HFF-Myc (cell line): ENCODE results near the gene THRA.
A peak's percentile ranks its signal among the peaks of the same experiment; 100 is the strongest.

Experiments
- DNase-seq: peaks from one replicate; pipeline ENCODE4 v3.0.0-alpha.2; 2011; ENCODE audit warnings: low read depth; ENCODE audit errors: extremely low read depth
- H3K4me3 ChIP-seq: replicated peaks from 2 replicates; pipeline ENCODE4 v1.5.1; 2011; ENCODE audit warnings: low read depth, mild to moderate bottlenecking, control low read depth, low read length
- TF ChIP-seq, protein P1 (sequence below): IDR thresholded peaks from 2 replicates; pipeline ENCODE4 v1.5.1; 2012; ENCODE audit warnings: mild to moderate bottlenecking, low read depth, low read length, control low read depth; ENCODE audit errors: missing control alignments

Gene THRA

DNA sequence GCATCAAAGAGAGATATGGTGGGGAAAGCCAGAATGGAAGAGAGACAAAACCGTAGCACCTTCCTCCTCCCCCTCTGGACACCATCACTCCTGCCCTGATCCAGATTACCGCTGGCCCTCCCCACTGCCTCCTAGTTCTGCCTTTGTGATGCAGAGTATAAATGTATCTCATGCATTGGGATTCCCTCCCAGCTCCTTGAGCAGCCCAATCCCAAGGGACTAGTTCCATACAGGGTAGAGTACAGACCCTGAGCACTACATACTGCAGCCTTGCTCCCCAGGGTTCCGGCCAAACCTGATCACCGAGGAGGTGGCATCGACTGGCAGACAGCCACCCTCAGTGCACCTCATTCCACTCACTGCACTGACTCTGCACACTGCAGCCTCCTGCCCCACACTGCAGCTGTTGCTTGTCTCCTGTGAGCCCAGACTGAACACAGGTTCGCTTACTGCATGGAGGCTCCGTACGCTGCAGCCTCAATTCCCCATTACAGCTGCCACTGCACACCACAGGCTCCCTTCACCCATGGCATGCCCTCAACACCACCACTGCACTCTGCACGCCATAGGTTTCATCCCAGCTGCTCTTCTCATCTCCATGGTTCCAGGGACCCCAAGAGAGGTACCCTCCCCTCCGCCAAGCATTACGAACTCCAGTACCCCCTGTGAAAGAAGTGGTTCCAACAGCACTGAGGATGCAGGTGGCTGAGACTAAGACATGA is 1.7 kb upstream of the THRA start:
- H3K4me3 ChIP-seq, result no peak overlapping the region
- no peak for DNase-seq
- TF ChIP-seq, protein P1, sequence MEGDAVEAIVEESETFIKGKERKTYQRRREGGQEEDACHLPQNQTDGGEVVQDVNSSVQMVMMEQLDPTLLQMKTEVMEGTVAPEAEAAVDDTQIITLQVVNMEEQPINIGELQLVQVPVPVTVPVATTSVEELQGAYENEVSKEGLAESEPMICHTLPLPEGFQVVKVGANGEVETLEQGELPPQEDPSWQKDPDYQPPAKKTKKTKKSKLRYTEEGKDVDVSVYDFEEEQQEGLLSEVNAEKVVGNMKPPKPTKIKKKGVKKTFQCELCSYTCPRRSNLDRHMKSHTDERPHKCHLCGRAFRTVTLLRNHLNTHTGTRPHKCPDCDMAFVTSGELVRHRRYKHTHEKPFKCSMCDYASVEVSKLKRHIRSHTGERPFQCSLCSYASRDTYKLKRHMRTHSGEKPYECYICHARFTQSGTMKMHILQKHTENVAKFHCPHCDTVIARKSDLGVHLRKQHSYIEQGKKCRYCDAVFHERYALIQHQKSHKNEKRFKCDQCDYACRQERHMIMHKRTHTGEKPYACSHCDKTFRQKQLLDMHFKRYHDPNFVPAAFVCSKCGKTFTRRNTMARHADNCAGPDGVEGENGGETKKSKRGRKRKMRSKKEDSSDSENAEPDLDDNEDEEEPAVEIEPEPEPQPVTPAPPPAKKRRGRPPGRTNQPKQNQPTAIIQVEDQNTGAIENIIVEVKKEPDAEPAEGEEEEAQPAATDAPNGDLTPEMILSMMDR, result no peak

- TF ChIP-seq, protein P1, result no peak
- no peak for DNase-seq
- no peak overlapping the region for H3K4me3 ChIP-seq
These were observed 1.1 kb upstream of the THRA start for GRCh38 chr17:40061609-40062038.

DNA sequence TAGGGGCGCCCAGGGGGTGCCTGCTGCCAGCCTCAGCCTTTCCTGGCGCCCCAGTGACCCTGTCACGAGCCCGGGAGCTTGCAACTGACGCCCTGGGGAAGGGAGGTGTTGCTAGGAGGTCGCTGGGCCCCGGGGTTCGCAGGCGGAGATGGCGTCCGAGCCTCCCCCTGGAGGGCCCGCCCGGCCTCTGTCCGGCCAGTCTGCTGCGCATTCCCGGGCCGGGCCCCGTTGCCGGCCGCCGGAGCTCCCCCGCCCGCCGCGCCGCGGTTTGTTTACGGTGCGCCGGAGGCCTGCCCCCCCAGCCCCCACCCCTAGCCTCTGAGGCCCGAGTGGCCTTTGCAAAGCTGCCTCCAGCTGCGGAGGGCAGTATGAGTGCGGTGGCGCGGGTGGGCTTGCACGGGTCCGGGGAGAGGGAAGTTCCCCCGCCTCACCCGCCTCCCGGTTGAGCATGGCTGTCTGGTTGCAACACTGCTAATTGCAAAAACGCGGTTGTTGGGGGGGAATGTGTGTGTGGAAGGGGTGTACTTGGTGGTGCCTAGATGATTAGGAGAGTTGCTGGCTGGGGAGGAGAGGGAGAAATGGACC is 514 bp downstream of the THRA start:
- TF ChIP-seq, protein P1, result no peak
- DNase-seq, result no peak
- H3K4me3 ChIP-seq, result peak overlapping the region; percentile 88

- peak overlapping the region; percentile 88 for H3K4me3 ChIP-seq
- no peak for DNase-seq
- TF ChIP-seq, protein P1, result no peak
These were observed 1.3 kb downstream of the THRA start for GRCh38 chr17:40063901-40064531.

DNA sequence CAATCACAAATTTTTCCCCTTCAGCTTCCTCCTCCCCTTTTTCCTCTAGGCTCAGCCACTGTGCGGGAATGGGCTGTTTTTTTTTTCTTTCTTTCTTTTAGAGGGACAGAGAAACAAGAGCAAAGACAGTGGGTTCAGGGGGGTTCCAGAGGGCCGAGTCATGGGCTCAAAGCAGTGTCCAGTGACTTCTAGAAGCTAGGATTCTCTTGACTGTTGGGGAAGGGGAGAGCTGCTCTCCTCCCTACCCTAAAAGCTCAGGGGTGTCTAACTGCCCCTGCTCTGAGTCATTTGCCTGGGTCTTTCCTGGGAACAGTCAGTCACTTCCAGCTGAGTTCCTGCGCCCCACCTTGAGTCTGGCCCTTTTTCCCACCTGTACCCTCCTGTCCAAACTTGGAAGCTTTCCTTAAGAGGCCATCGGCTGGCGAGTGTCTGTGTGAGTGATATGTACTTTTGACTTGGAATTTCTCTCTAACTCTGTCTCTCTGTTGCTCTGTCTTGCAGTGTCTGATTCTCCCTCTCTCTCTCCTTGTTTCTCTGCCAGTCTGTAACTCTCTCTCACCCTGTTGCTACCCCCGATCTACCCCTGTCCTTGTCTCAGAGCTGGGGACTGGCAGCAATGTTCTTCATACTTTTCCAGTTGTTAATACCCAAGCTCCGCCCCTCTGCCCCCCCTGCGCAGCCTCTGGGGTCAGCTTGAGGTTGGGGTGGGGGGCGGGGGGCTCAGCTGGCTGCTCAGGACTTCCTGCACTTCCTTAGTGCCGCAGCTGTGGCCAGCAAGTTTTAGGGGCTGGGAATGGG is 2.4 kb downstream of the THRA start:
- TF ChIP-seq, protein P1, result no peak
- peak overlapping the region; percentile 88 for H3K4me3 ChIP-seq

GRCh38 chr17:40065769-40066510 is 3.2 kb downstream of the THRA start:
- DNase-seq, result no peak
- H3K4me3 ChIP-seq, result no peak overlapping the region

More for the DNA sequence above, 2.4 kb downstream of the THRA start:
- no peak for DNase-seq

More at GRCh38 chr17:40065769-40066510, 3.2 kb downstream of the THRA start:
- TF ChIP-seq, protein P1, result no peak
